Suprapubic skin (tissue), 3 donors: ENCODE measurements around the gene FAF1.

Source experiments
- CTCF ChIP-seq, 2 donors: fragments of 200-600 bp in 1 of 2; fragments of 450-650 bp in 1 of 2; sonication (generic) in 1 of 2; IDR thresholded peaks; one replicate each; pipeline ENCODE4 v1.5.1; 2016 to 2019; ENCODE audit warnings: antibody characterized with exemption in 2 of 2, mild to moderate bottlenecking in 1 of 2, moderate library complexity in 1 of 2
- POLR2AphosphoS5 ChIP-seq, 3 donors: sonication (generic); formaldehyde crosslinking; IDR thresholded peaks; one replicate each; pipeline ENCODE4 v1.6.1; 2017; ENCODE audit warnings: antibody characterized with exemption in 3 of 3

- TF ChIP-seq POLR2AphosphoS5 (IDR thresholded peaks at IDR 0.05) (no peak), CTCF (IDR thresholded peaks at IDR 0.05) (no peak)
These were observed 505.2 kb downstream of the FAF1 start for GRCh38 chr1:50454911-50455310.
